Neuron (in vitro differentiated cells): ENCODE data around the gene RPL36.

ENCODE experiments used
- H2AFZ ChIP-seq: one replicate; pipeline ENCODE4 v1.6.1; 2013; ENCODE audit warnings: low read depth, mild to moderate bottlenecking, inconsistent platforms, low read length, moderate library complexity
- H3K27me3 ChIP-seq: one replicate; pipeline ENCODE4 v1.6.1; 2013; ENCODE audit warnings: low read length; ENCODE audit not compliant: insufficient read depth
- H3K36me3 ChIP-seq: one replicate; pipeline ENCODE4 v1.6.1; 2013; ENCODE audit warnings: low read length; ENCODE audit not compliant: insufficient read depth
- H3K4me1 ChIP-seq: one replicate; pipeline ENCODE4 v1.6.1; 2013; ENCODE audit warnings: low read length; ENCODE audit not compliant: insufficient read depth
- H3K4me3 ChIP-seq: 2 replicates; pipeline ENCODE4 v1.5.1; 2013; ENCODE audit warnings: mild to moderate bottlenecking, low read length, moderate library complexity
- H3K9me3 ChIP-seq: one replicate; pipeline ENCODE4 v1.6.1; 2013; ENCODE audit warnings: low read length

The RPL36 gene

DNA sequence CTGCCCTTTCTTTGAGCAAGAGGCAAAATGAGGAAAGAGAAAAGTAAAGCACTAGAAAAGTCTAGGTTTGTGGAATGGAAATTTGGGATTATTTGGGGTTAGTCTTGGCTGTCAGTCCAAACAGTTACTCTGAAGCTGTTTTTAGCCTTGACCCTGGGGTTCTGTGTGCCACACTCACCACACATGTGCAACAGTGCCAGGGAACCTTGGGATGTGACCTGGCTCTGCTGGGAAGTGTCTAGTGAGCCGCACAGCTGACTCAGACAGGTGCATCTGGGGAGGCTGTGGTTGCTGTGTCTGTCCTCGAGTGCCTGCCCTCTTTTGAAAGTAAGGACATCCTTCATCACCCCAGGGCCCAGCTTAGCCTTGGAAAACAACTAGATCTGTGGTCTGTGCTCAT lies 25.6 kb upstream of the RPL36 start:
- Histone ChIP-seq H3K4me1 (no peaks in the 10 kb centered on the region), H3K36me3 (peaks cover 92% of the 10 kb centered on the region), H3K27me3 (no peaks in the 10 kb centered on the region), H3K4me3 (no peak overlapping the region), H2AFZ (no peak overlapping the region), H3K9me3 (no peaks in the 10 kb centered on the region)

DNA sequence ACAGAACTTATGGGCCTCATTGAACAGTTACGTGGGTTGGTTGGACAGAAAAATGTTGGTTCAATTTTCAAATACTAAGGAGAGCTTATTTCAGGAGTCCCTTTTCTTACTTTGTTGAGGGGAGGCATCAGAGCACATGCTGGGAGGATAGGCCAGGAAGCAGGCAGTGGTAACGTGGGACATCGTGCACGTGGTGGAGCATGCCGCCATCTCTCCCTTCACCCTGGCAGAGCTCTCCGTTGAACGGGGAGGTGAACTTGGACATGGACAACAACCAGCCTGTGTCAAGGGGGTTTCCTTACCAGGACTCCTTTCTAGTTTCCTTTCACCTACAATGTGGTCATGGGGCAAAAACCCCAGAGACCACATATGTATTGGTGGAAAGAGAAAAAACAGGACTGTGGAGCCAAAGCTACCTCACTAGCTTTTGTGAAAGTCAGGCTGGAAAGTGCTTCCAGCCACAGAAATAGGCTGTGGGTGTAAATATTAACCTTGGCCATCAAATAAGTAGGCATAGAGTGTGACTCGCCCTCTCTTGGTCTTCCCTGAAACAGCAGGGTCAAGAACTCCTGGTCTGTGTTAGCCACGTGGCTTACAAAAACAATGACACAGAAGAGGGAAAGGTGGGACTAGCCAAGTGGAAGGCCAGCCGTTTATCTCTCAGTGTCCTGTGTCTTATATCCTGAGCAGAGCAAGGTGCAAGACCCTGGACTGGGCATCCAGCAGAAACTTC lies 24.1 kb upstream of the RPL36 start:
- H3K4me3 ChIP-seq: no peak overlapping the region
- no peaks in the 10 kb centered on the region for H3K9me3 ChIP-seq
- no peaks in the 10 kb centered on the region for H3K4me1 ChIP-seq
- H2AFZ ChIP-seq: no peak overlapping the region
- no peaks in the 10 kb centered on the region for H3K27me3 ChIP-seq
- H3K36me3 ChIP-seq: peaks cover 83% of the 10 kb centered on the region

DNA sequence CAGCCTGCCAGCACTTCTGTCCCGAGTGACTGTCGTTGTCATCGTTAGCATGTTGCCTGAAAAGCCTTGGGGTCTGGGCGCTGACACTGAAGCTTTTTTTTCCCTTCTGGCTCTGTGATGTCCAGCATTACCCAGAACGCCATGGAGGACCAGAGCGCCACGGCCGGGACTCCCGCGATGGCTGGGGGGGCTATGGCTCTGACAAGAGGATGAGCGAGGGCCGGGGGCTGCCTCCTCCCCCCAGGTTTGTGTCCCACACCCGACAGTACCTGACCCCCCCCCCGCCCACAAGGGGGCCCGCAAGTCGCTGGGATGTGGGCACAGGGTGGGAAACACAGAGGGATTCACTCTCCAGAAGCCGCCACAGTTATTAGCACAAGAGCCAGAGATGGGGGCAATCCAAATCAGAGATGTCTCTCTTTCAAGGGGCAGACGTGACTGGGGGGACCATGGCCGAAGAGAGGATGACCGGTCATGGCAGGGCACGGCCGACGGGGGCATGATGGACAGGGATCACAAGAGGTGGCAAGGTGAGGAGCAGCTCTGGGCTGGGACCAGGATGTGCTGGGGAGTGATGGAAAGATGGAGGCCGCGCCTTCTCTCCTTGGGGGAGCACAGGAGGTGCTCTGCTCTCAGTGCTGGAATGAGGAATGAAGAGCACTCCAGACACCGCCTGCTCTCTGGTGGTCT lies 23.0 kb upstream of the RPL36 start:
- Histone ChIP-seq H2AFZ (no peak overlapping the region), H3K9me3 (no peaks in the 10 kb centered on the region), H3K27me3 (no peaks in the 10 kb centered on the region), H3K36me3 (peaks cover 81% of the 10 kb centered on the region), H3K4me1 (no peaks in the 10 kb centered on the region), H3K4me3 (no peak overlapping the region)

DNA sequence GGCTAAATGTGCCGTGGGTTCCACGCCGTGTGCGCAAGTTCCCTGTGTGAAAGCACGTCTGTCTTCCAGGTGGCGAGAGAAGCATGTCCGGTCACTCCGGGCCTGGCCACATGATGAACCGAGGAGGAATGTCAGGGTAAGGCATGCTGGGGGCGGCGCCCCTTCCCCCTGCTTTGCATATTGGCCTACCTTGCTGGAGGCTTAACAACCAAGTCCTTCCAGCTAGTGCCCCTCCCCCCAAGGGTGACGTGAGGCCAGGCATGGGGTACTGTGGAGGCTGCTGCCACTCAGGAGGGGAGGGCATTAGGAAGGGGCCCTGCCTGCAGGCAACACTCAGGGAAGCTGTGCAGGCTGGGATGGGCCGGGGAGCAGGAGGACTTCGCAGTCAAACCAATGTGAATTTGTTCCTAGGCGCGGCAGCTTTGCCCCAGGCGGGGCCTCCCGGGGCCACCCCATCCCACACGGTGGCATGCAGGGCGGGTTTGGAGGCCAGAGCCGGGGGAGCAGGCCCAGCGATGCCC lies 22.3 kb upstream of the RPL36 start:
- Histone ChIP-seq H2AFZ (no peak overlapping the region), H3K4me1 (no peaks in the 10 kb centered on the region), H3K27me3 (no peaks in the 10 kb centered on the region), H3K4me3 (no peak overlapping the region), H3K9me3 (no peaks in the 10 kb centered on the region), H3K36me3 (peaks cover 76% of the 10 kb centered on the region)

DNA sequence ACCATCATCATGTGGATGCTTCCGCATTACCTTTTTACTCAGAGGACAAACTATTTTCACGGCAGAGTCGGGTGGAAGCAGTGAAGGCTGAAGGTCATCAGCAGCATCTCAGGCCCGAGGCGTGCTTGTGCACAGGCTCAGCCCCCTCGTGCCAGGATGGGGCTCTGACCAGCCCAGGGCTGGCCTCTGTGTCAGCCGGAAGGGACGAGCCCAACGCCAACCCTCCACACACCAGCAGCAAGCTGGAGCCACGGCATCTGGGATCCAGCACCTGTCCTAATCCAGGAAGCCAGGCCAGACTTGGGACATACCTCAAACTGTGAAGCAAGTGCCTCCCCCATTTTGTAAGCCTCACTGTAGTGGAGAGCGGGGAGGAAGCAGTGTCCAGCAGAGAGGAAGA lies 20.9 kb upstream of the RPL36 start:
- Histone ChIP-seq H3K27me3 (no peaks in the 10 kb centered on the region), H2AFZ (no peak overlapping the region), H3K36me3 (peaks cover 62% of the 10 kb centered on the region), H3K9me3 (no peaks in the 10 kb centered on the region), H3K4me1 (no peaks in the 10 kb centered on the region), H3K4me3 (no peak overlapping the region)

DNA sequence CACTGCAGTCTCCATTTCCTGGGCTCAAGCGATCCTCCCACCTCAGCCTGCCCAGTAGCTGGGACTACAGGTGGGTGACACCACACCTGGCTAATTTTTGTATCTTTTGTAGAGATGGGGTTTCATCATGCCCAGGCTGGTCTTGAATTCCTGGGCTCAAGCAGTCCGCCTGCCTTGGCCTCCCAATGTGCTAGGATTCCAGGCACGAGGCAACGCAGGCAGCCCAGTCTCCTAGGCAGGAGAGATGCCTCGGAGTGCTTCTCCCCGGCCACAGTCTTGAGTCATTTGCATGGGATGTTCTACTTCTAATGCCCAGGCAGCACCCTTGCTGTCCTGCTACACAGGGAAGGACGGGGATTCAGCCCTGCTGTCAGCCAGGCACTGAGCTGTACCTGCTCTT lies 18.5 kb upstream of the RPL36 start:
- Histone ChIP-seq H3K4me1 (no peaks in the 10 kb centered on the region), H3K9me3 (no peaks in the 10 kb centered on the region), H3K36me3 (peaks cover 42% of the 10 kb centered on the region), H3K4me3 (no peak overlapping the region), H2AFZ (no peak overlapping the region), H3K27me3 (no peaks in the 10 kb centered on the region)

DNA sequence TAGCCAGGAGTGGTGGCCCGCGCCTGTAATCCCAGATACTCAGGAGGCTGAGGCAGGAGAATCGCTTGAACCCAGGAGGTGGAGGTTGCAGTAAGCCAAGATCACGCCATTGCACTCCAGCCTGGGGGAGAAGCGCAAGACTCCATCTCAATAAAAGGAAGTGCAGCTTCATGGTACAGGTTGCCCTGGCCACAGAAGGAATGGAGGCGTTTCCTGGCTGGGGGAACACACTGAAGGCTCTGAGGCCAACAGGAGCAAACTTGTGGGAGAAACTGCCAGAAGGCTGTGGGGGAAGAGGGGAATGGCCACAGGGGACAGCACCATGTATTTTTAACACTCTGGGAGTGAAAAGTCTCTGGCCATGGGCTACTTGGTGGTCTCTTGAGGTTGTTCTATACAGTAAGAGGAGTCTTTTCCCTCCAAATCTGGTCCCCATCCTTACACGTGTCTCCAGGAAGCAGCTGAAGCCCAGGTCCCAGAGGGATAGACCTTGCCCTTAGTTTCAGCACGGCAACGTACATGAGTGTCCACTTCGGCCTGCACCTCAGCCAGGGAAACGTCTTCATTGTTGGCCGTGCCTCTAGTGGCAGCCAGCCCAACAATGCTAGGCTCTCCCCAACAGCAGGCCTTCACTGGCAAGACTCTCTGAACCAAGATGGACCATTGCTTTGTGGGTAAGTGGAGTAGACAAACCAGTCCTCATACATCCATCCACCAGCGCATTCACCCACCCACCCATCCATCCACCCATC lies 17.2 kb upstream of the RPL36 start:
- Histone ChIP-seq H3K4me3 (no peak overlapping the region), H3K4me1 (no peaks in the 10 kb centered on the region), H3K36me3 (peaks cover 32% of the 10 kb centered on the region), H3K9me3 (no peaks in the 10 kb centered on the region), H2AFZ (no peak overlapping the region), H3K27me3 (no peaks in the 10 kb centered on the region)

DNA sequence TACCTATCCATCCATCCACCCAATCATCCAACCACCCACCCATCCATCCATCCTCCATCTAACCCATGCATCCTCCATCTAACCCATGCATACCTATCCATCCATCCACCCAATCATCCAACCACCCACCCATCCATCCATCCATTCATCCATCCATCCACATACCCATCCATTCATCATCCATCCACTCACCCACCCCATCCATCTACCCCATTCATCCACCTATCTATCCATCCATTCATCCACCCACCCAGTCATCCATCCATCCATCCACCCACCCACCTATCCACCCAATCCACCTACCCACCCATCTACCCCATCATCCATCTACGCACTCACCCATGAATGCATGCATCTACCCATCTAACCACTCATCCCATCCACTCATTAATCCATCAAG lies 16.3 kb upstream of the RPL36 start:
- H3K4me1 ChIP-seq: no peaks in the 10 kb centered on the region
- no peaks in the 10 kb centered on the region for H3K9me3 ChIP-seq
- H3K36me3 ChIP-seq: peaks cover 29% of the 10 kb centered on the region
- H3K4me3 ChIP-seq: no peak overlapping the region
- H2AFZ ChIP-seq: no peak overlapping the region
- no peaks in the 10 kb centered on the region for H3K27me3 ChIP-seq

DNA sequence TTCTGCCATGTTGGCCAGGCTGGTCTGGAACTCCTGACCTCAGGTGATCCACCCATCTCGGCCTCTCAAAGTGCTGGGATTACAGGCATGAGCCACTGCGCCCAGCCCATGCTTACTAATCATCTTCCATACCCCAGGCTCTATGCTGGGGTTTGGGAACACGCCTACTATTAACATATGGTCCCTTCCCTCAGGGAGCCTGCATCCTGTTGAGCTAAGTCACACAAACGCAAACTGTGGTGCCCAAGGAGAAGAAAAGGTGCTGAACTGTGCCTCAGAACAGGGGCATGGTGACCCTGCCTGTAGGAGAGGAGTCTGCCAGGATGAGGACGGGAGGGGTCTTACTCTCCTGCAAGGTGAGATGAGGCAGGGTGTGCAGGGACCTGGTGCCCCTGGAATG lies 15.4 kb upstream of the RPL36 start:
- Histone ChIP-seq H3K4me1 (peaks cover 5% of the 10 kb centered on the region), H2AFZ (no peak overlapping the region), H3K4me3 (no peak overlapping the region), H3K27me3 (no peaks in the 10 kb centered on the region), H3K9me3 (no peaks in the 10 kb centered on the region), H3K36me3 (peaks cover 19% of the 10 kb centered on the region)

DNA sequence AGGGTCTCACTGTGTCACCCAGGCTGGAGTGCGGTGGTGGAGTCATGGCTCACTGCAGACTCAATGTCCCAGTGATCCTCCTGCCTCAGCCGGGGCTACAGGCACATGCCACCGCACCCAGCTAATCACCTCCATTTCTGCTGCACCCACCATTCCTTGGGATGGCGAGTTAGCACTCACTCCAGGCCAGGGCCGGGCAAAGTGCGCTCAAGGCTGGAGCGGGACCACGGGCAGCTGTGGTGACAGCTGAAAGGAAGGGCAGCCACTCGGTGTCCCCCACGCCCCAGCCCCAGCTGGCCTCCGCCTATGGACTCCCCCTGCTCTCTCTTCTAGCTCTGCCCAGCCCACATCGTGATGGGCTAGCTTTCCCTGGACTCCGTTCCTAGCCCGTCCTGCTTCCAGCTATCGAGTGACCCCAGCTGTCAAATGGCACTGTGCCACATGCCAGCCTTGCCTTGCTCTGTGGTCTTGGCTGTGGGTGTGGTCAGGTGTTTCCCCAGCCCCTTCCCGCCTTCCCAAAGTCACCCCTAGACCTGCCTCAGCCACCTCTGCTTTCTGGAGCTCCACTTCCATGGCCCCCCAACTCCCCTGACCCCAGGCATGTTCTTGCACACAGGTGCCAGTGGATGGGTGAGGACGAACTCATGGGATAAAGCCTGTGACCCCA lies 13.9 kb upstream of the RPL36 start:
- no peak overlapping the region for H3K4me3 ChIP-seq
- H2AFZ ChIP-seq: no peak overlapping the region
- H3K9me3 ChIP-seq: no peaks in the 10 kb centered on the region
- peaks cover 7% of the 10 kb centered on the region for H3K4me1 ChIP-seq
- H3K36me3 ChIP-seq: peaks cover 16% of the 10 kb centered on the region
- H3K27me3 ChIP-seq: no peaks in the 10 kb centered on the region

DNA sequence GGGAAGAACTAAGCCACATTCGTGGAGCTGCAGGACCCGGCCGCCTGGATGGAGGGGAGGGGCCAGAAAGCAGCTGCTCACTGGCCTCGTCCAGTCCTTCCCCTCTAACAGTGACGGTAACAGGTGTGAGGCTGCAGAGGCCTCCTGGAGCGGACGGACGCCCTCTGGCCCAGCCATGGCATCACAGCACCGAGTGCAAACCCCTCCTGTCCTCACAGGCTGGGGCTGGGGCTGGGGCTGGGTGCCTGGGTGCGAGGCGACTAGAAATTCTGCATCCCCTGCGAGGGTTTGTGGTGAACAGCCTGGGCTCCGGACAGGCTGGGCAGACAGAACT lies 13.4 kb upstream of the RPL36 start:
- Histone ChIP-seq H3K4me1 (peaks cover 11% of the 10 kb centered on the region), H2AFZ (no peak overlapping the region), H3K4me3 (no peak overlapping the region), H3K9me3 (no peaks in the 10 kb centered on the region), H3K27me3 (no peaks in the 10 kb centered on the region), H3K36me3 (peaks cover 12% of the 10 kb centered on the region)

DNA sequence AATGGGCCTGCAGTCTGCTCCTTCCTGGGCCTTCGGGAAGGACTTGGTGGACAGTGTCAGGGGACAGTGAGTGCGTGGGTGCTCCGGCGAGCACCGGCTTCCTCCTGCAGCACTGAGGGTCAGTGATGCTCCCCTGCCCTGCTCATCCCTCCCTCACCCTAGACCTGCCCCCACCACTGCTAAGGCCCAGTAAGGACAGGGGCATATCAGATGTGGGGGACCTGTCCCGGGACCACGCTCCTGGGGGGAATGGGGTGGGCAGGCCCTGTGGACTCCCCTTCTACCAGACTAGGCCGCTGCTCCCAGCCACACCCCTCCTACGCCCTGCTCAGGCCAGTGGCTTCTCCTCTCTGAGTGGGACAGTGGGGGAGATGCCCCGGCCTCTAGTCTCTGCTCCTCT lies 13.0 kb upstream of the RPL36 start:
- no peak overlapping the region for H2AFZ ChIP-seq
- H3K9me3 ChIP-seq: no peaks in the 10 kb centered on the region
- no peak overlapping the region for H3K4me3 ChIP-seq
- no peaks in the 10 kb centered on the region for H3K27me3 ChIP-seq
- peaks cover 8% of the 10 kb centered on the region for H3K36me3 ChIP-seq
- peaks cover 15% of the 10 kb centered on the region for H3K4me1 ChIP-seq

DNA sequence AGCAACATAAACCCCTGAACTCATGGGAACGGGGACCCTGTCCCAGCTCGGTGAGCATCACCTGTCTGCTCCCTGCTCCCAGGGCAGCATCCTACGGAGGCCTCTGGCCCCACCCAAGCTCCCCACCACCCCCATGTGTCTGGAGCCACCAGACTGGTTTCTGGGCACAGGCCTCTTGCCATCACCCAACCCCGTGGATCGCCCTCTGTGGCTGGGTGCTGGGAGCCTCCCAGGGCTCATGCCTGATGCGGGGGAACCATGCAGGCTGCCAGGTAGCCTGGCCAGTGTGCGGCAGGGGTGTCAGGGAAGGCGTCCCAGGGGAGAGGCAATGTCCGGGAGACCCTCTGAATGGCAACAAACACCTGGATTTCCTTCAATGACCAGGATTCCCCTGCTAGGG lies 12.5 kb upstream of the RPL36 start:
- Histone ChIP-seq H3K36me3 (peaks cover 8% of the 10 kb centered on the region), H3K9me3 (no peaks in the 10 kb centered on the region), H3K27me3 (no peaks in the 10 kb centered on the region), H2AFZ (no peak overlapping the region), H3K4me1 (peaks cover 18% of the 10 kb centered on the region), H3K4me3 (no peak overlapping the region)
